Neural cell (in vitro differentiated cells): ENCODE results near the gene AKIRIN2. TPM values are rescaled to one million over a fixed set of nuclear protein-coding genes. Genes with fewer than 3 reads are reported as not detected.

Experiments
- H2AFZ ChIP-seq: fragments of 200-600, 300-800 bp; sonication (generic), shearing (Covaris generic); 2 replicates; pipeline ENCODE4 v1.6.0; 2014; ENCODE audit warnings: low read depth, mild to moderate bottlenecking, antibody characterized with exemption, low read length, moderate library complexity
- H3F3A ChIP-seq: fragments of 200-600 bp; shearing (Covaris generic); 2 replicates; pipeline ENCODE4 v1.6.1; 2016; ENCODE audit warnings: mild to moderate bottlenecking, moderate library complexity, mixed read lengths, antibody characterized with exemption, low read length; ENCODE audit not compliant: insufficient read depth, poor library complexity, severe bottlenecking
- H3K27ac ChIP-seq: fragments of 200-600, 300-800 bp; sonication (generic), shearing (Covaris generic); 2 replicates; pipeline ENCODE4 v1.5.1; 2014; ENCODE audit warnings: mild to moderate bottlenecking, low read length, moderate library complexity
- H3K27me3 ChIP-seq: fragments of 300-800, 200-600 bp; sonication (generic), shearing (Covaris generic); 2 replicates; pipeline ENCODE4 v1.6.0; 2014; ENCODE audit warnings: mild to moderate bottlenecking, low read depth, low read length, moderate library complexity; ENCODE audit not compliant: insufficient read depth
- H3K36me3 ChIP-seq: fragments of 300-800, 200-600 bp; sonication (generic), shearing (Covaris generic); 2 replicates; pipeline ENCODE4 v1.5.1; 2014; ENCODE audit warnings: mild to moderate bottlenecking, antibody characterized with exemption, low read length, moderate library complexity; ENCODE audit not compliant: insufficient read depth
- H3K4me2 ChIP-seq: fragments of 300-800, 200-600 bp; sonication (generic), shearing (Covaris generic); 2 replicates; pipeline ENCODE4 v1.6.0; 2014; ENCODE audit warnings: mild to moderate bottlenecking, low read length
- H3K4me3 ChIP-seq: fragments of 300-800, 200-600 bp; sonication (generic), shearing (Covaris generic); 2 replicates; pipeline ENCODE4 v1.5.1; 2014; ENCODE audit warnings: mild to moderate bottlenecking, low read length, moderate library complexity
- H3K79me2 ChIP-seq: fragments of 200-600 bp; shearing (Covaris generic); replicated peaks from 2 replicates; pipeline ENCODE4 v1.6.0; 2014; ENCODE audit warnings: mild to moderate bottlenecking, low read length, moderate library complexity; ENCODE audit not compliant: insufficient read depth
- H3K9ac ChIP-seq: fragments of 300-800, 200-600 bp; sonication (generic), shearing (Covaris generic); 2 replicates; pipeline ENCODE4 v1.6.1; 2016; ENCODE audit warnings: mild to moderate bottlenecking, low read length, mixed read lengths
- H3K9me2 ChIP-seq: fragments of 200-600 bp; shearing (Covaris generic); 2 replicates; pipeline ENCODE4 v1.6.1; 2016; ENCODE audit warnings: mild to moderate bottlenecking, low read length, mixed read lengths; ENCODE audit not compliant: insufficient read depth
- H3K9me3 ChIP-seq: fragments of 200-600, 300-800 bp; sonication (generic), shearing (Covaris generic); 2 replicates; pipeline ENCODE4 v1.6.1; 2016; ENCODE audit warnings: mild to moderate bottlenecking, mixed run types, low read length, moderate library complexity, mixed read lengths
- H4K20me1 ChIP-seq: fragments of 200-600 bp; shearing (Covaris generic); 2 replicates; pipeline ENCODE4 v1.6.1; 2016; ENCODE audit warnings: mild to moderate bottlenecking, mixed run types; ENCODE audit not compliant: insufficient read depth
- CTCF ChIP-seq: fragments of 450-650 bp; IDR thresholded peaks from 2 replicates; pipeline ENCODE4 v1.5.1; 2014; ENCODE audit warnings: antibody characterized with exemption, mild to moderate bottlenecking, moderate library complexity; ENCODE audit not compliant: poor library complexity, severe bottlenecking
- EP300 ChIP-seq: fragments of 450-650 bp; conservative IDR thresholded peaks from 2 replicates; pipeline ENCODE4 v1.6.1; 2014; ENCODE audit warnings: antibody characterized with exemption, mild to moderate bottlenecking, moderate library complexity; ENCODE audit not compliant: poor library complexity, severe bottlenecking
- EZH2 ChIP-seq: fragments of 200-600, 300-800 bp; shearing (Covaris generic), sonication (generic); IDR thresholded peaks from 2 replicates; pipeline ENCODE4 v1.6.1; 2014; ENCODE audit warnings: antibody characterized with exemption, low read length, borderline replicate concordance, mild to moderate bottlenecking; ENCODE audit not compliant: insufficient read depth, poor library complexity, severe bottlenecking
- MXI1 ChIP-seq: fragments of 450-650 bp; conservative IDR thresholded peaks from 2 replicates; pipeline ENCODE4 v1.6.1; 2014; ENCODE audit warnings: antibody characterized with exemption, mild to moderate bottlenecking; ENCODE audit not compliant: poor library complexity, severe bottlenecking
- POLR2AphosphoS5 ChIP-seq: IDR thresholded peaks from 2 replicates; pipeline ENCODE4 v1.6.1; 2012
- RAD21 ChIP-seq: fragments of 450-650 bp; conservative IDR thresholded peaks from 2 replicates; pipeline ENCODE4 v1.6.1; 2014; ENCODE audit warnings: antibody characterized with exemption, mild to moderate bottlenecking, moderate library complexity
- SMC3 ChIP-seq: fragments of 450-650 bp; conservative IDR thresholded peaks from 2 replicates; pipeline ENCODE4 v1.6.1; 2014; ENCODE audit warnings: antibody characterized with exemption, mild to moderate bottlenecking, moderate library complexity; ENCODE audit not compliant: poor library complexity
- TAF1 ChIP-seq: IDR thresholded peaks from 2 replicates; pipeline ENCODE4 v1.6.1; 2012; ENCODE audit warnings: low read depth
- polyA plus RNA-seq: library from polyadenylated mRNA; depleted of rRNA; stranded (reverse); fragments of >200 nt; gene quantifications from 2 replicates; pipeline ENCODE4 v1.2.3, GENCODE V29; 2014
- TF ChIP-seq, protein P1 (sequence below): IDR thresholded peaks from 2 replicates; pipeline ENCODE4 v1.6.1; 2012; ENCODE audit warnings: borderline replicate concordance

The AKIRIN2 gene
- polyA plus RNA-seq, 1 donor from 2014 or later = 82.8 TPM

DNA sequence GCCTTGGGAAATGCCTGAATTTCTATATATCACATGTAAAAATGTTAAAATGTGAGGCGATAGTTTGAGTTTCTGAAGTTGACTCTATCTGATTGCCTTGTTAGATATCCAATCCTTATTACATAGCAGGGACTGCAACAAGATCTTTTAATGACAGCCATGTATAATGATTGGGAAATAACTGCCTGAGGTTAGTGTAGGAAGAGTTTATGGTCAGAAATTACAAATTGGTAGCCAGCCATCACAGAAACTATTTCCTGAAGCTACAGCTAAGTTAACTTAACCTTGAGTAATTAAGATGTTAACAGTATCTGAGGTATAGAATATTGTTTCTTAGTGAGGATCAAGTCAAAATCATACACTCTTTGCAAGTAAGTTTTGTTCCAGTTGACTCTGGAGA lies 41.0 kb downstream of the AKIRIN2 start:
- TF ChIP-seq RAD21 (no peak), MXI1 (no peak), TAF1 (no peak), SMC3 (no peak), EZH2 (no peak), EP300 (no peak)
- TF ChIP-seq, protein P1, sequence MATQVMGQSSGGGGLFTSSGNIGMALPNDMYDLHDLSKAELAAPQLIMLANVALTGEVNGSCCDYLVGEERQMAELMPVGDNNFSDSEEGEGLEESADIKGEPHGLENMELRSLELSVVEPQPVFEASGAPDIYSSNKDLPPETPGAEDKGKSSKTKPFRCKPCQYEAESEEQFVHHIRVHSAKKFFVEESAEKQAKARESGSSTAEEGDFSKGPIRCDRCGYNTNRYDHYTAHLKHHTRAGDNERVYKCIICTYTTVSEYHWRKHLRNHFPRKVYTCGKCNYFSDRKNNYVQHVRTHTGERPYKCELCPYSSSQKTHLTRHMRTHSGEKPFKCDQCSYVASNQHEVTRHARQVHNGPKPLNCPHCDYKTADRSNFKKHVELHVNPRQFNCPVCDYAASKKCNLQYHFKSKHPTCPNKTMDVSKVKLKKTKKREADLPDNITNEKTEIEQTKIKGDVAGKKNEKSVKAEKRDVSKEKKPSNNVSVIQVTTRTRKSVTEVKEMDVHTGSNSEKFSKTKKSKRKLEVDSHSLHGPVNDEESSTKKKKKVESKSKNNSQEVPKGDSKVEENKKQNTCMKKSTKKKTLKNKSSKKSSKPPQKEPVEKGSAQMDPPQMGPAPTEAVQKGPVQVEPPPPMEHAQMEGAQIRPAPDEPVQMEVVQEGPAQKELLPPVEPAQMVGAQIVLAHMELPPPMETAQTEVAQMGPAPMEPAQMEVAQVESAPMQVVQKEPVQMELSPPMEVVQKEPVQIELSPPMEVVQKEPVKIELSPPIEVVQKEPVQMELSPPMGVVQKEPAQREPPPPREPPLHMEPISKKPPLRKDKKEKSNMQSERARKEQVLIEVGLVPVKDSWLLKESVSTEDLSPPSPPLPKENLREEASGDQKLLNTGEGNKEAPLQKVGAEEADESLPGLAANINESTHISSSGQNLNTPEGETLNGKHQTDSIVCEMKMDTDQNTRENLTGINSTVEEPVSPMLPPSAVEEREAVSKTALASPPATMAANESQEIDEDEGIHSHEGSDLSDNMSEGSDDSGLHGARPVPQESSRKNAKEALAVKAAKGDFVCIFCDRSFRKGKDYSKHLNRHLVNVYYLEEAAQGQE = no peak
- H3K9ac ChIP-seq = no peak overlapping the region

DNA sequence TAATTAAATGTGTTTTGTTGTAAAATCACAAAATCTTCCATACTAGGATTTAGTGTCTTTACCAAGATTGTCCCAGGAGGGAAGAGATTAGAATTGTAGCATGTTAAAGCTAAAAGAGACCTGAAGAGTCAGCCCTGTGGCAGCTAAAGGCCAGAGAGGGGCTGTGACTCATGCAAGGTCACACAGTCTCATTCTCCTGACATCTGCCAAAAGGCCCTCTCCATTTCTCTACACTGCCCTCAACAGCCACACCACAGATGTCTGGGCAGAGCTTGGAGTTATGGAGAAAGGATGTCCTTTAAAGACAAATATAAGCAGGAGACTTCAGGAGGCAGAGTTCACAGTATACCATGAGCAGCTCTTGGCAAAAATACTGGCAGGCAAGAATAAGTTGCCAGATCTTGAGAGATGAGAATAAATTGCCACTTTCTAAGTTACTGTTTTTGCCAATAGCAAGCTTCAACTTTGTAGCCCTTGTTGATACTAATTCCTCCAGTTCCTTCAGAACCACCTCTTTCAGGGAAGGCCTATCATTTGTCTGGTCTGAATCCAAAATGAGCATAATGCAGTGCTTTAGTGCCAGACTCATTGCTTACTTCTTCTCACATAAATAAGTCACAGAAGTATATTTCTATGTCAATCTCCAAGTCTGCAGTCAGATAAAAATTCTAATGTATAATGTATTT lies 41.7 kb downstream of the AKIRIN2 start:
- no peak overlapping the region for H3K27ac ChIP-seq
- no peak overlapping the region for H2AFZ ChIP-seq
- H3K4me3 ChIP-seq = no peak overlapping the region

More for the DNA sequence above, 41.0 kb downstream of the AKIRIN2 start:
- no peaks in the 10 kb centered on the region for H4K20me1 ChIP-seq
- H3K27ac ChIP-seq = no peak overlapping the region
- H3K9me2 ChIP-seq = no peaks in the 10 kb centered on the region
- H3F3A ChIP-seq = no peaks in the 10 kb centered on the region
- no peak overlapping the region for H3K4me3 ChIP-seq
- peaks cover 4% of the 10 kb centered on the region for H3K36me3 ChIP-seq
- no peaks in the 10 kb centered on the region for H3K27me3 ChIP-seq
- H2AFZ ChIP-seq = no peak overlapping the region
- H3K4me2 ChIP-seq = no peak overlapping the region
- no peaks in the 10 kb centered on the region for H3K79me2 ChIP-seq
- H3K9me3 ChIP-seq = no peaks in the 10 kb centered on the region

More for the DNA sequence above, 41.7 kb downstream of the AKIRIN2 start:
- no peaks in the 10 kb centered on the region for H3K79me2 ChIP-seq
- H4K20me1 ChIP-seq = no peaks in the 10 kb centered on the region
- H3K4me2 ChIP-seq = no peak overlapping the region
- no peaks in the 10 kb centered on the region for H3K27me3 ChIP-seq
- H3K36me3 ChIP-seq = peaks cover 4% of the 10 kb centered on the region
- TF ChIP-seq EZH2 (no peak), MXI1 (no peak), SMC3 (no peak), POLR2AphosphoS5 (no peak), CTCF (no peak), TAF1 (no peak), RAD21 (no peak), EP300 (no peak)
- TF ChIP-seq, protein P1 = no peak
- H3K9me2 ChIP-seq = no peaks in the 10 kb centered on the region
- H3F3A ChIP-seq = no peaks in the 10 kb centered on the region
- H3K9me3 ChIP-seq = no peaks in the 10 kb centered on the region
- H3K9ac ChIP-seq = no peak overlapping the region
